ENCODE measurements around the gene PPARA.

DNA sequence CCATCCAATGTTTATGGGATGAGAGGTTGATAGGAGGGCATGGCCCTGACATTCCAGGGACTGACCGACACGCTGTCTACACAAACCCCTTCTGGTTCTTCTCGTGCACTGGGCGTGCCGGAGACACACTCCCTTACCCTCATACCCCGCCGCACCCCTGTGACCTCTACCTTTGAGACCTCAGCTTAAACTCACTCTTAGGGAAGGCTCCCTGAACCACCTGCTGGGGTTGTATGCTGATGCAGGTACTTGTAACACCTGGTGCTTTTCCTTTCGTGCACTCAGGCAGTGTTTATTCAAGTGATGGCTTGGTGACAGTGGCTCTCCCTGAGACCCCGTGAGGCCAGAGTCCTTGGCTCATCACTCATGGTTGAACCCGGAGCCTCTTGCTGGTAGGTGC is 12.0 kb downstream of the PPARA start:
- TF ChIP-seq, protein P1, sequence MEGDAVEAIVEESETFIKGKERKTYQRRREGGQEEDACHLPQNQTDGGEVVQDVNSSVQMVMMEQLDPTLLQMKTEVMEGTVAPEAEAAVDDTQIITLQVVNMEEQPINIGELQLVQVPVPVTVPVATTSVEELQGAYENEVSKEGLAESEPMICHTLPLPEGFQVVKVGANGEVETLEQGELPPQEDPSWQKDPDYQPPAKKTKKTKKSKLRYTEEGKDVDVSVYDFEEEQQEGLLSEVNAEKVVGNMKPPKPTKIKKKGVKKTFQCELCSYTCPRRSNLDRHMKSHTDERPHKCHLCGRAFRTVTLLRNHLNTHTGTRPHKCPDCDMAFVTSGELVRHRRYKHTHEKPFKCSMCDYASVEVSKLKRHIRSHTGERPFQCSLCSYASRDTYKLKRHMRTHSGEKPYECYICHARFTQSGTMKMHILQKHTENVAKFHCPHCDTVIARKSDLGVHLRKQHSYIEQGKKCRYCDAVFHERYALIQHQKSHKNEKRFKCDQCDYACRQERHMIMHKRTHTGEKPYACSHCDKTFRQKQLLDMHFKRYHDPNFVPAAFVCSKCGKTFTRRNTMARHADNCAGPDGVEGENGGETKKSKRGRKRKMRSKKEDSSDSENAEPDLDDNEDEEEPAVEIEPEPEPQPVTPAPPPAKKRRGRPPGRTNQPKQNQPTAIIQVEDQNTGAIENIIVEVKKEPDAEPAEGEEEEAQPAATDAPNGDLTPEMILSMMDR (IDR thresholded peaks at IDR 0.05; ENCODE audit: poor library complexity, severe bottlenecking): no peak
- no peak for TF ChIP-seq RAD21 (conservative IDR thresholded peaks at IDR 0.05)
- no peak for TF ChIP-seq EP300 (conservative IDR thresholded peaks at IDR 0.05; ENCODE audit: poor library complexity, severe bottlenecking)
- TF ChIP-seq, protein P2, sequence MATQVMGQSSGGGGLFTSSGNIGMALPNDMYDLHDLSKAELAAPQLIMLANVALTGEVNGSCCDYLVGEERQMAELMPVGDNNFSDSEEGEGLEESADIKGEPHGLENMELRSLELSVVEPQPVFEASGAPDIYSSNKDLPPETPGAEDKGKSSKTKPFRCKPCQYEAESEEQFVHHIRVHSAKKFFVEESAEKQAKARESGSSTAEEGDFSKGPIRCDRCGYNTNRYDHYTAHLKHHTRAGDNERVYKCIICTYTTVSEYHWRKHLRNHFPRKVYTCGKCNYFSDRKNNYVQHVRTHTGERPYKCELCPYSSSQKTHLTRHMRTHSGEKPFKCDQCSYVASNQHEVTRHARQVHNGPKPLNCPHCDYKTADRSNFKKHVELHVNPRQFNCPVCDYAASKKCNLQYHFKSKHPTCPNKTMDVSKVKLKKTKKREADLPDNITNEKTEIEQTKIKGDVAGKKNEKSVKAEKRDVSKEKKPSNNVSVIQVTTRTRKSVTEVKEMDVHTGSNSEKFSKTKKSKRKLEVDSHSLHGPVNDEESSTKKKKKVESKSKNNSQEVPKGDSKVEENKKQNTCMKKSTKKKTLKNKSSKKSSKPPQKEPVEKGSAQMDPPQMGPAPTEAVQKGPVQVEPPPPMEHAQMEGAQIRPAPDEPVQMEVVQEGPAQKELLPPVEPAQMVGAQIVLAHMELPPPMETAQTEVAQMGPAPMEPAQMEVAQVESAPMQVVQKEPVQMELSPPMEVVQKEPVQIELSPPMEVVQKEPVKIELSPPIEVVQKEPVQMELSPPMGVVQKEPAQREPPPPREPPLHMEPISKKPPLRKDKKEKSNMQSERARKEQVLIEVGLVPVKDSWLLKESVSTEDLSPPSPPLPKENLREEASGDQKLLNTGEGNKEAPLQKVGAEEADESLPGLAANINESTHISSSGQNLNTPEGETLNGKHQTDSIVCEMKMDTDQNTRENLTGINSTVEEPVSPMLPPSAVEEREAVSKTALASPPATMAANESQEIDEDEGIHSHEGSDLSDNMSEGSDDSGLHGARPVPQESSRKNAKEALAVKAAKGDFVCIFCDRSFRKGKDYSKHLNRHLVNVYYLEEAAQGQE (IDR thresholded peaks at IDR 0.05; ENCODE audit: borderline replicate concordance): no peak
- TF ChIP-seq TAF1 (IDR thresholded peaks at IDR 0.05; ENCODE audit: low read depth): no peak
- TF ChIP-seq EZH2 (IDR thresholded peaks at IDR 0.05; ENCODE audit: borderline replicate concordance, insufficient read depth, low read length, poor library complexity, severe bottlenecking): no peak
- no peak for TF ChIP-seq MXI1 (conservative IDR thresholded peaks at IDR 0.05; ENCODE audit: poor library complexity, severe bottlenecking)
